Testis (tissue), 2 donors: ENCODE data around the gene THUMPD1.
"Not testable (repeated sequence)": the region's sequence is repeated elsewhere in the genome, so short reads cannot be mapped to it uniquely, and the experiment has no call there.

Source experiments
- POLR2A ChIP-seq: fragments of 450-650 bp; IDR thresholded peaks from one replicate; pipeline ENCODE4 v1.6.1; 2017; ENCODE audit warnings: antibody characterized with exemption, mild to moderate bottlenecking, moderate library complexity
- TF ChIP-seq, protein P1 (sequence below), 3 experiments: fragments of 450-650 bp in 2 of 3; fragments of 200-600 bp in 1 of 3; sonication (generic) in 1 of 3; IDR thresholded peaks; one replicate each; pipeline ENCODE4 v1.5.1; 2016 to 2019; ENCODE audit warnings: antibody characterized with exemption in 3 of 3, mild to moderate bottlenecking in 2 of 3, moderate library complexity in 1 of 3

DNA sequence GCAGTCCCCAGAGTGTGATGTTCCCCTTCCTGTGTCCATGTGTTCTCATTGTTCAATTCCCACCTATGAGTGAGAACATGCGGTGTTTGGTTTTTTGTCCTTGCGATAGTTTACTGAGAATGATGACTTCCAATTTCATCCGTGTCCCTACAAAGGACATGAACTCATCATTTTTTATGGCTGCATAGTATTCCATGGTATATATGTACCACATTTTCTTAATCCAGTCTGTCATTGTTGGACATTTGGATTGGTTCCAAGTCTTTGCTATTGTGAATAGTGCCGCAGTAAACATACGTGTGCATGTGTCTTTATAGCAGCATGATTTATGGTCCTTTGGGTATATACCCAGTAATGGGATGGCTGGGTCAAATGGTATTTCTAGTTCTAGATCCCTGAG lies 14.2 kb upstream of the THUMPD1 start:
- TF ChIP-seq, protein P1, sequence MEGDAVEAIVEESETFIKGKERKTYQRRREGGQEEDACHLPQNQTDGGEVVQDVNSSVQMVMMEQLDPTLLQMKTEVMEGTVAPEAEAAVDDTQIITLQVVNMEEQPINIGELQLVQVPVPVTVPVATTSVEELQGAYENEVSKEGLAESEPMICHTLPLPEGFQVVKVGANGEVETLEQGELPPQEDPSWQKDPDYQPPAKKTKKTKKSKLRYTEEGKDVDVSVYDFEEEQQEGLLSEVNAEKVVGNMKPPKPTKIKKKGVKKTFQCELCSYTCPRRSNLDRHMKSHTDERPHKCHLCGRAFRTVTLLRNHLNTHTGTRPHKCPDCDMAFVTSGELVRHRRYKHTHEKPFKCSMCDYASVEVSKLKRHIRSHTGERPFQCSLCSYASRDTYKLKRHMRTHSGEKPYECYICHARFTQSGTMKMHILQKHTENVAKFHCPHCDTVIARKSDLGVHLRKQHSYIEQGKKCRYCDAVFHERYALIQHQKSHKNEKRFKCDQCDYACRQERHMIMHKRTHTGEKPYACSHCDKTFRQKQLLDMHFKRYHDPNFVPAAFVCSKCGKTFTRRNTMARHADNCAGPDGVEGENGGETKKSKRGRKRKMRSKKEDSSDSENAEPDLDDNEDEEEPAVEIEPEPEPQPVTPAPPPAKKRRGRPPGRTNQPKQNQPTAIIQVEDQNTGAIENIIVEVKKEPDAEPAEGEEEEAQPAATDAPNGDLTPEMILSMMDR (IDR thresholded peaks at IDR 0.05), result not testable (repeated sequence)
- not testable (repeated sequence) for TF ChIP-seq POLR2A
